COR-L47 (cell line): ENCODE measurements around the gene RNF31.

Source experiments
- DNase-seq: peaks from one replicate; lab custom pipeline; 2025; lab: John Stamatoyannopoulos, UW

The RNF31 gene

DNA sequence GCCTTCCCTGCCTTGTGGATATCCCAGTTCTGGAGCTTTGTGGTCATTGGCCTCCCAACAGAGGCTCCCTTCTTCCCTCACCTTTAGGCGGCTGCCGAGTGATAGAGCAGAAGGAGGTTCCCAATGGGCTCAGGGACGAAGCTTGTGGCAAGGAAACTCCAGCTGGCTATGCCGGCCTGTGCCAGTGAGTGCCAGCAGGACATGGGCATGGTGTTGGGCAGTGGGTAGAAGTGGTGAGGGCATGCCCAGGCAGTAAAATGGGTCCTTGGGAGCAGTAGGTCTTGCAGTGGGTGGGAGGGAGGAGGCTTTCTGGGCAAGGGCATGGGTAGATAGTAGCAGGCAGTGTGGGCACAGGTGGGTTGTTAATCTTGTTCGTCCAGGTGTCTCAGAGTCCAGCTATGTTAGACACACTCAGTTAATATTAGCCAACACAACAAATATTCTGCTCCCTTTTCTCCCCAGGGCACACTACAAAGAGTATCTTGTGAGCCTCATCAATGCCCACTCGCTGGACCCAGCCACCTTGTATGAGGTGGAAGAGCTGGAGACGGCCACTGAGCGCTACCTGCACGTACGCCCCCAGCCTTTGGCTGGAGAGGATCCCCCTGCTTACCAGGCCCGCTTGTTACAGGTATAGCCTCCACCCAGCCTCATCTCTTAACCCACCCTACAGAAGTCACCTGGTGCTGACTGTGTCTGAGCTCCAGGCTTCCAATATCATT is 12.6 kb downstream of the RNF31 start:
- no peak for DNase-seq

DNA sequence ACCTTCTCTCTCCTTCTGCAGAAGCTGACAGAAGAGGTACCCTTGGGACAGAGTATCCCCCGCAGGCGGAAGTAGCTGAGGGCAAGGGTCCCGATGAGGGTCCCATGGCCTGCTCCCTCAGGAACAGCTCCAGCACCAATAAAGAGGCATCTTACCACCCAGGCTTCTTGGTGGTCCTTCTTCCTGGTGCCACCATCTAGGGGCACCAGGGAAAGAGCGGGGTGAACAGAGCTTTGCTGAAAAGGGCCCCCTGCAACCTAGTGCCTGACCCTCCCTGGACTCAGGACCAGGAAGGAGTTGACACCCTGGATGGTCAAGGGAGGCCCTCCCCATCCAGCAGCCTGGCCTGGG is 13.2 kb downstream of the RNF31 start:
- DNase-seq, result no peak

DNA sequence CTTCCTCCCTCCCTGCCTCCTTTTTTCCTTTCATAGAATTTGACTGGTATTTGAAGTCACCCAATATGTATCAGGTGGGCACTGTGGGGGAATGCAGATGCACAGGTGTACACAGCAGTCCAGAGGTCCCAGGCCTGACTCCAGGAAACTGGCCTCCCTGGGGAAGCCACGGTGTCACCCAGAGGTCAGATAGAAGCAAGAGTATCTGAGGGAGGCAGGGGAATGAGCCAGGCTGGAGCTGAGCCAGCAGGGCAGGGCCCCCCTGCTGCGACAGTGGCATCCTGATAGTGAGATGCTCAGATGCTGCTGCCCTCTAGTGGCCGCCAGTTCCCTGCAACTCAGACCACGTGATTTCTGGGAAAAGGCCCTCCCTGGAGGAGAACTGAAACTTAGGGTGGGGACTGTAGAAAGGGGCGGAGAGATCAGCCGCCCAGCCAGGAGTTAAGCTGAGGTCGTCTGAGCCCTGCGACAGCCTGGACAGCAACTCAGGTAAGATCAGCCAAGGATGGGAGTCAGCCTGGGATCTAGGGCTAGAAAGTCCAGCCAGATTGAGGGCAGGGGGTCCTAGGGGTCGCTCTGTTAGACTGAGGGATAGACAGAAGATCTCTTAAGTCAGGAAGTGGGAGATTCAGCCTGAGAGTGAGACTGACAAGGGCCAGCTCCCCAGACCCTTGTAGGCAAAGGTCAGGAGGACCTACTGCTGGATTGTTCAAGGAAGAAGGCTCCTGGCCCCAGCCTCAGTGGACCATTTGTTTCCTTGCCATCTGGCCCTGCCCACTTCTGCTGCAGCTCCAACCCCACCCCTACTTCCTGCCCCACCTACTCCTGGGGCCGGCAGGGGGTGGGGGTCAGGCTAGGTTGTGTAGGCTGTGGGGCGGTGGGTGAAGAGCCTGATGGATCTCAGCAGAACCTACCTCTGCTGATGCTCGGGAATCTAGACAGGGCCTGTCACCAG is 13.8 kb downstream of the RNF31 start, which contains the start of gene IRF9:
Gene IRF9, plus strand, starts transcription at position 416 of the 955 bp plus-strand sequence. CDS start 880 bp downstream, outside the sequence.
- DNase-seq, result peak; percentile 94

DNA sequence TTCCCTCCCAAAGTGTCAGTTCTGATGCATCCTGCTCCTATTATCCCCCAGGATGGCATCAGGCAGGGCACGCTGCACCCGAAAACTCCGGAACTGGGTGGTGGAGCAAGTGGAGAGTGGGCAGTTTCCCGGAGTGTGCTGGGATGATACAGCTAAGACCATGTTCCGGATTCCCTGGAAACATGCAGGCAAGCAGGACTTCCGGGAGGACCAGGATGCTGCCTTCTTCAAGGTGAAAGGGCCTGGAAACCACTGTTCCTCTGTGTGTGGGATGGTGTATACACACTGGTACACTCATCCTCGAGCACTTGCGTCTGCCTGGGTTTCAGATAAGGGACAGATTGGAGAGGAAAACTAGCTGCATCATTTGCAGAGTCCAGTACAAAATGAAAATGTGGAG is 14.8 kb downstream of the RNF31 start:
- DNase-seq, result no peak

DNA sequence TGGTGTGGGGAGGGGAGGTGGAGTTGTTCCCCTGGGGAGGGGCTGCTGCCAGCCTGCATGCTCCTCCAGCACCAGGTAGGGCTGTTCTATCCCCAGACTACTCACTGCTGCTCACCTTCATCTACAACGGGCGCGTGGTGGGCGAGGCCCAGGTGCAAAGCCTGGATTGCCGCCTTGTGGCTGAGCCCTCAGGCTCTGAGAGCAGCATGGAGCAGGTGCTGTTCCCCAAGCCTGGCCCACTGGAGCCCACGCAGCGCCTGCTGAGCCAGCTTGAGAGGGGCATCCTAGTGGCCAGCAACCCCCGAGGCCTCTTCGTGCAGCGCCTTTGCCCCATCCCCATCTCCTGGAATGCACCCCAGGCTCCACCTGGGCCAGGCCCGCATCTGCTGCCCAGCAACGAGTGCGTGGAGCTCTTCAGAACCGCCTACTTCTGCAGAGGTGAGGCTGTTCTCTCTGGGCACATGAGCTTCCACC is 17.3 kb downstream of the RNF31 start:
- no peak for DNase-seq

DNA sequence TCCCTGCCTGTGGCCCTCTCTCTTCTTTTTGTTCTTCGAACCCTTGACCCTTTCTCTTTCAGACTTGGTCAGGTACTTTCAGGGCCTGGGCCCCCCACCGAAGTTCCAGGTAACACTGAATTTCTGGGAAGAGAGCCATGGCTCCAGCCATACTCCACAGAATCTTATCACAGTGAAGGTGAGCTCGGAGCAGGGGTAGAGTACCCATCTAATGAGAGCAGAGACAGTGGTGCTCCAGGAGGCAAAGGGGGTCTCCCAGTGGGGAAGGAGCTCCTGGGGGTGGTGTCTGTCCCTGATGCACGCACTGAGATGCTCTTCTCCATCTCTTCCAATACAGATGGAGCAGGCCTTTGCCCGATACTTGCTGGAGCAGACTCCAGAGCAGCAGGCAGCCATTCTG is 18.5 kb downstream of the RNF31 start:
- DNase-seq, result no peak

DNA sequence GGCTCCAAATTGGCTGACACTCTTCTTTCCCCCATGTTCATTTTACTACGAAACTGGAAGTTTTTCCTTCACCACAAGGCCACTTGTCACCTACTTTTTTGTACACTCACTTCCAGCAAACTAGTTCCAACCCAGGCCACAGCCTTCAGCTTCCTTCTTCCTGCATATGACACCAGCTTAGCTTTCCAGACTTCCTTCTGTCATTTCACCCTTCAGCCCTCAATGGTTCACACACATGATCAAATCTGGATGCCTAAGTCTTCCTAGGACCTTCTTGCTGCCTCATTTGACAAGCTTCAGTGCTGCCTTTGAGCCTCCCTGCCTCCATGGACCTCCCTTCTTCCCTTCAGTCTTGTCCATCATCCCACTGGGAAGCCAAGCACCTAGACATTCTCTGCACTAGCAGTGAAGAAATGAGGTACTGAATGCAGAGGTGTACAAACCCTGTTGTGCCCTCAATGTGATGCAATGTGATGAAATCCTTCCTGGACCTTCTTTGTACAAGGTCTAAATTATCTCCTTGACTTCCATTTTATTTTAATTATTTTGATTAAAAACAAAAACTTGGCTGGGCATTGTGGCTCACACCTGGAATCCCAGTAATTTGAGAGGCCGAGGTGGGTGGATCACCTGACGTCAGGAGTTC is 20.3 kb downstream of the RNF31 start:
- no peak for DNase-seq

DNA sequence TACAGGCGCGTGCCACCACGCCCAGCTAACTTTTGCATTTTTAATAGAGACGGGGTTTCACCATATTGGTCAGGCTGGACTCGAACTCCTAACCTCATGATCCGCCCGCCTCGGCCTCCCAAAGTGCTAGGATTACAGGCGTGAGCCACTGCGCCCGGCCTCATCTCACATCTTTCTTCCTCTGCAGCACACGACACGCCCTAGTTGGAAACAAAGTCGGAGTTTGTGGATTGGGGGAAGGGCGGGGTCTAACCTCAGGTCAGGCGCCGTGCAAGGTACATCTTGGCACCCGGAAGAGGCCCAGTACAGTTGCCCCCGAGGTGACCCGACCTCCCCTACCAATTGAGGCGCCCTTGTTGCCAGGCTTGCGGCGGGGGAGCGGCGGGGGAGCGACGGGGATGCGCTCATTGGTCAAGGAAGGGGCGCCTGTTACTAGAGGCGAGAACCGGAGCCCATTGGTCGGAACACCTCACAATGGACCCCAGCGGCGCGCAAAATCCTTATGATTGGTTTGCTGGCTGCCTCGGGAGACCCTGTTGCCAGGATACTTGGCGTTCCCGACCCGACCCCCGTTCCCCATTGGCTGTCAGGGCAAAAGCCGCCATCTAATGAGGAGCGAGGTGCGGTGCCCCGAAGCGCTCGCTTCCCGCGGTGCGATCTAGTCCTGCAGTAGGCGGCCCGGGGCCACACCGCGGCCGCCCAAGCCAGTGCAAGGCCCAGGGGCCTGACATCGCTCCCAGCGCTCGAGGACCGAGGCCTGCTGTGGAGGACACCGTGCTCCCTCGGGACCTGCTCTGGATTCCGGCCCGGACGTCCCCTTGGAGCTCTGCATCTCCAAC is 24.3 kb downstream of the RNF31 start, which contains the start of gene REC8:
Gene REC8, plus strand, starts transcription at position 659 of the 839 bp plus-strand sequence. CDS start 473 bp downstream, outside the sequence.
- DNase-seq, result peak; percentile 99

DNA sequence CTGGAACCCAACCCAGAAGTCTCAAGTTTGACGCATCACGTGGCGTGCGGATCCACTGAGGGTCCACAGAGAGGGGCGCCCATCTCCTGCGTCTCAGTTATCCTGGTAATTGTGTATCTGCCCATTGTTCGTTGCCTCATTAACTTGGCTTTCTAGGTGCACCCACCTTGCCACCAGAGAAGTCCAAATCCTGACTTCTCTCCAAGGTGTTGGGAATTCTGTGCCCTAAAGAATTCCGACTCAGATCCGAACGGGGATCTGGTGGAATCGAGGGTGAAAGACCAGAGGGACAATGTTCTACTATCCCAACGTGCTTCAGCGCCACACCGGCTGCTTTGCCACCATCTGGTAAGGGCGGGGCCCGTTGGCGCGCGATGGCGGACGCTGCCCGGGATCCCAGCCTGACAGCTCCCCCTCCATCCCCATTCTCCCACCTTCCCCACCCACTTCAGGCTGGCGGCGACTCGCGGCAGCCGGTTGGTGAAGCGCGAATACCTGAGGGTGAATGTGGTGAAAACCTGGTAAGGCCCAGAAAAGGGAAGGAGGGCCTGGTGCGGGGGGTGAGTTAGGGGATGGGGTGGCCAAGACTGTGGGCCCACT is 25.1 kb downstream of the RNF31 start:
- peak; percentile 50 for DNase-seq

DNA sequence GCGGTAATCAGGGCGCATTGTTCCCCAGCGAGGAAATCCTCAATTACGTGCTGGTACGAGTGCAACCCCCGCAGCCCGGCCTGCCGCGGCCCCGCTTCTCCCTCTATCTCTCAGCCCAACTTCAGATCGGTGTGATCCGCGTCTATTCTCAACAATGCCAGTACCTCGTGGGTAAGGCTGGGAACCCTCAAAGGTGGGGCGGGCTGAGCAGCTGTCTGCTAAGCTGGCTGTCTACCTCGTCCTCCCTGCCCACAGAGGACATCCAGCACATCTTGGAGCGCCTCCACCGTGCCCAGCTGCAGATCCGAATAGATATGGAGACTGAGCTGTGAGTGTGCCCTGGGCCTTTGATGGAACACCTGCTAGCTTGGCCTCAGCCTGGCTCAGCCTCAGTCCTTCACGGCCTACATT is 25.6 kb downstream of the RNF31 start:
- DNase-seq, result peak; percentile 18

DNA sequence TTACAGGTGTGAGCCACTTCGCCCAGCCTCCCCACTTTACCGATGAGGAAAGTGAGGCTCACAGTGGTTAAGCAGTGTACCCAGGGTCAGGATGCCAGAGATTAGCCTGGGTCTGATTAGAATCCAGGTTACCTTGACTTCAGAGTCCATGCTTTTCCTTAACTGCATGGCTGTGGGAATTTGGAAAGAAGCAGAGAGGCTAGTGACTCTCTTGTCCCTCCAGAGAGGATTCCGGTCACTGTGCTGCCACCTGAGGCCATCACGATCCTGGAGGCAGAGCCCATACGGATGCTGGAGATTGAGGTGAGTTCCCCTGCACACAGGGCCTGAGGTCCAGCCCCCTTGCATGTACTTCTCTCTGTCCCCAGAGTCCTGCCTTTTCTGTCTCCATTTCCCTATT is 29.3 kb downstream of the RNF31 start:
- DNase-seq, result no peak

DNA sequence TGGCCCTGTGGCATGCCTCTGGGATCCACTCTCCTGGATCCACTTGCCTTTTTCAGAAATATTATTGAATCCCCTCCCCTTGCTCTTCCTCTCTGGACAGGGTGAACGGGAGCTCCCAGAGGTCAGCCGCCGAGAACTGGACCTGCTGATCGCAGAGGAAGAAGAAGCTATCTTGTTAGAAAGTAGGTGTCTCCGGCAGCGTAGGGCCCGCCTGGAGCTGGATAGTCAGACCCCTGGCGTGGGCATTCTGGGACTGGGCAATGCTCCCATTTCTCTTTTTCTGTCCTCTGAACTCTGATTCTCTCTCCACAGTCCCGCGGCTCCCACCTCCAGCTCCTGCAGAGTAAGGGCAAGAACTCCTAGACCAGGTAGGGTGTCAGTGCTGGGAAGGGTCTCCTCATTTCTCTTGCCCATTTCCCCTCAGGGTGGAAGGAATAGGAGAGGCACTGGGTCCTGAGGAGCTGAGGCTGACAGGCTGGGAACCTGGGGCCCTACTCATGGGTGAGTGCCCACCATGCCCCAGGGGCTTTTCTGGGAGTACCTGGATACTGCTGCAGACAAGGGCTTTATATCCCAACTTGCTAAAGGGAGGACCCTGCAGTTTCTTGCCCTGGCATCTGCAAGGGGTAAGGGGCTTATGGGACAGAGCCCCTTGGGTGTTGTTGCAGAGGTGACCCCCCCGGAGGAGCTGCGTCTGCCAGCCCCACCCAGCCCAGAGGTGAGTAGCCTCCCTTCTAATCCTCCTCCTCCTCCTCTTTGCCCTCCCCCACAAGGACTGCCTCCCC is 29.9 kb downstream of the RNF31 start:
- no peak for DNase-seq

DNA sequence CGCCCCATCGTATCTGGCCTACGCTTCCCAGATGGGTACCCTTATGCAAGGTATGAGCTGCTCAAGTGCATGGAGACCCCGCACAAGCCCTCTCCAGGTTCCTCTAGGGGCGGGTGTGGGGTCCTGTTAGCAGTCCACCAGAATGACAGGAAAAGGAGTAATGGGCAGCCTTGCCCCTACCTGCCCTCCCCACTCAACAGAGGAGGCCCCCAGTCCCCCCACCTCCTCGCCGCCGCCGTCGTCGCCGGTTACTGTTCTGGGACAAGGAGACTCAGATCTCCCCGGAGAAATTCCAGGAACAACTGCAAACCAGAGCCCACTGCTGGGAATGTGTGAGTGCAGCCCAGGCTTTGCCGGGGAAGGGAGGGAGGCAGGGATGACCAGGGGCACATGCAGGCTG is 30.6 kb downstream of the RNF31 start:
- DNase-seq, result no peak

DNA sequence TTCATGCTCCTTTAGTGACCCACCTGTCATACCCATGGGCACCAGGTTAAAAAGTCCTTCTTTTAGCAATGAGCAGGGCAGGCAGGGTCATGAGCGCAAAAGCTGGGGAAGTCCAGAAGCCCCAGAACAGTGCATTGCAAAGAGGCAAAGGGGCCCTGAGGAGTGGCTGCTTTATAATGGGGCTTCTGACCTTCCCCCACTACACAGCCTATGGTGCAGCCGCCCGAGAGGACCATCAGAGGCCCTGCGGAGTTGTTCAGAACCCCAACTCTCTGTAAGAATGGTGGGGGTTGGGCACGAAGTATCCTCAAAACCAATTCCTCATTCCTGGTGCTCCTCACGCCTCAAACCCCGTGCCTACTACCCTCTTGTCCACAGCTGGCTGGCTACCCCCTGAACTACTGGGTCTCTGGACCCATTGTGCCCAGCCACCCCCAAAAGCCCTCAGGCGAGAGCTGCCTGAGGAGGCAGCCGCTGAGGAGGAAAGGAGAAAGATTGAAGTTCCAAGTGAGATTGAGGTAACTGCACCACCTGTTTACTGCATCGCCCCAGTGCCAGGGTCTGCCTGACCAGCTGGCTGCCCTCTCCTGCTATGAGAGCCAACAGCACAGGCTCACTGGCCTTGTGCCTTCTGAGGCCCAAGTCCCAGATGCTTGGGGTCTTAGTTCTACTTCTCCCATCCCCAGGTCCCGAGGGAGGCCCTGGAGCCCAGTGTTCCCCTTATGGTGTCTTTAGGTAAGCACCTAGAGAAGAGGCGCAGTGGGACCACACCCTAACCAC is 31.3 kb downstream of the RNF31 start:
- no peak for DNase-seq

DNA sequence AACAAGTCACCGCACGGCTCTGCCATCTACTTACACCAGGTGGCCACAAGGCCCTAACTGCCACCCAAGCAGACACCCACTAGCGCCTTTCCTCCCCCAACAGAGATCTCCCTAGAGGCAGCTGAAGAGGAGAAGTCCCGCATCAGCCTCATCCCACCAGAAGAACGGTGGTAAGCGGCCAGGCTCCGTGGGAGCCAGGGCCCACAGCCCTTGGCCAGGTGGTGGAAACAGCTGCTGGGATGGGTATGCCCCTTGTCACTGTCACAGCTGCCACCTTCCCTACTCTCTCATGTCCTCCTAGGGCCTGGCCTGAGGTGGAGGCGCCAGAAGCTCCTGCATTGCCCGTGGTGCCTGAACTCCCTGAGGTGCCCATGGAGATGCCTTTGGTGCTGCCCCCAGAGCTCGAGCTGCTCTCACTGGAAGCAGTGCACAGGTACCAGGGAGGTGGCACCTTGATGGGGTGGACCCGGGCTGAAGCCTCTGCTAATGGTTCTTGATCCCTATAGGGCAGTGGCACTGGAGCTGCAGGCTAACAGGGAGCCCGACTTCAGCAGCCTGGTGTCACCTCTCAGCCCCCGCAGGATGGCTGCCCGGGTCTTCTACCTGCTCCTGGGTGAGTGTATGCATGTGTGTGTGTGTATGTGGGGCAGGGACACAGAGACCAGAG is 32.1 kb downstream of the RNF31 start:
- no peak for DNase-seq

DNA sequence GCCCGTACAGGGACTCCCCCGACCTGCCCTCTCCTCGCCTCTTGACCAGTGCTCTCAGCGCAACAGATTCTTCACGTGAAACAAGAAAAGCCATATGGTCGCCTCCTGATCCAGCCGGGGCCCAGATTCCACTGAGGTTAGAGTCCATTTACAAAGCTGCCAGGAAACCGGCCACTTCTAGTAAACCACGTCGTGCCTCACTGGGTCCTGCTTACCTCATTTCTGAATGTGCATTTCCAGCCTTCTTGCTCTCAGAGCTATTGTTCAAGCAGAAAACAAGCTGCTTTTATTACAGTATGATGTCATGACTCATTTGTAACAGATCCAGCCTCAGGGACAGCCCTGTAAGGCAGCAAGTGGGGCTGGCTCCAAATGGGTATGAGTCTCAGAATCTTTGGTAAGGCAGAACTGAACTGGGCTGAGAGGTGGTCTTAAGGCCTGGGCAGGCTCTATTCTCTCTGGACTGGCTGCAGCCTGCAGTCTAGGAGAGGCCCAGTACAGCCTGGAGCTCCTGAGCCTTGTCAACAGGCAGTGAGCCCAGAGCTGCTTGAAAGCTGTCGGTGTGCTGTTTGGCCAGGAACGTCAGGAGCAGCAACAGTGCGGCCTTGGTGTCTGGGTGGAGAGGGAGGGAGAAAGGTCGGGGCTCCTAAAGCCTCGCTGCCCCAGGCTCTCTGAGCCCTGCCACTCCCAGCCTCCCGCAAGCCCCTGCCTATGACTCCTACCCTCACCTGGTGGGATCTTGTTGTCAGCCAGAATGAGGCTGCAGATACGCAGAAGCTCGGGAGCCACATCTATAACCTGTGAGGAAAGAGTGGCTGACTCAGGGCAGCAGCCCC is 32.9 kb downstream of the RNF31 start:
- no peak for DNase-seq

DNA sequence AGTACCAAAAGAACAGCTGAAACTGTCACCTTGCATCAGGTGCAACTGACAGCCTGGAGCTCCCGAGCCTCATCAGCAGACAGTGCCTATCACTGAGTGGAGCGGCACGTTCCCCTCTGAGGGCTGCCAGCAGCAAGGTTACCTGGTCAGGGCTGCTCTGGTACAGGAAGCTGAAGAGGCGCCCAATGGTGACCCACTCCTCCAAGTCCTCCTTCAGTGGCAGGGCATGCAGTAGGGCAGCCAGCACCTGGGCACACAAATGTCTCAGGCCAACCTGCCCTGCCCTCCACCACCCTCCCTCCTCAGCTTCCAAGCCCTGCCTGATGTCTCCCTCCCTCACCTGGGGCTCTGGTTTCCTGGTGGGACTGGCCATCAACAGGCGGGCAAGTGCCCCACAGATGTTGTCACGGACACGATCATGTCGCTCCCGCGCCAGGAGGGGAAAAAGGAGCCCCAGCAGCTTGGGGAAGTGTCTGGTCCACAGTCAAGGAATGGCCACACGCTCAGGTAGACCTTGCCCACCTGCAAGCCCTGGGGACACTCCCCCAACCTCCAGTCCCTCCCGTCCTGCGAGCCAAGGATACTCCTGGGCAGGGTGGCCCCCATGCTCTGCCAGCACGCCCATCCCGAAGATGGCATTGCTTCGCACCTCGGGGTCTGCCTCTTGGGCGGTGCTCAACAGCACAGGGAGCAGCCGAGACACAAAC is 34.2 kb downstream of the RNF31 start:
- no peak for DNase-seq
